H1 (cell line): ENCODE measurements around the gene TMEM131L. TPM values are rescaled to one million over a fixed set of nuclear protein-coding genes. Genes with fewer than 3 reads are reported as not detected.

Source experiments
- CTCF ChIA-PET: fragments of 300-600 bp; sonication (Branson Sonifier 250); formaldehyde crosslinking; loops from one replicate; lab custom pipeline; 2021; ENCODE audit not compliant: partially characterized antibody; lab: Charles Lee
- POLR2A ChIA-PET: fragments of 300-600 bp; sonication (Branson Sonifier 250); formaldehyde crosslinking; loops from one replicate; lab custom pipeline; 2021; ENCODE audit warnings: inconsistent platforms; ENCODE audit not compliant: partially characterized antibody; lab: Charles Lee
- DNase-seq, 2 experiments: peaks; one replicate each; pipeline versions ENCODE4 v3.0.0 to v3.0.0-alpha.2; 2010 to 2022; ENCODE audit warnings: low spot score in 2 of 2, low read depth in 1 of 2, mixed read lengths in 1 of 2
- FAIRE-seq: peaks from 2 replicates; lab custom pipeline; 2011; peaks lifted over from hg19 to GRCh38; lab: Jason Lieb, UNC
- H2AFZ ChIP-seq: 2 replicates; pipeline ENCODE4 v1.8.1; 2012; ENCODE audit warnings: low read length, inconsistent platforms
- H2AK5ac ChIP-seq: 2 replicates; pipeline ENCODE4 v1.6.1; 2013; ENCODE audit warnings: low read depth, low read length
- H2BK120ac ChIP-seq: replicated peaks from 2 replicates; pipeline ENCODE3; 2013; ENCODE audit warnings: low read depth, low read length, inconsistent platforms
- H2BK12ac ChIP-seq: 2 replicates; pipeline ENCODE4 v1.6.1; 2013; ENCODE audit warnings: low read depth, low read length
- H2BK15ac ChIP-seq: 2 replicates; pipeline ENCODE4 v1.6.1; 2013; ENCODE audit warnings: low read length
- H2BK20ac ChIP-seq: 2 replicates; pipeline ENCODE4 v1.6.1; 2013; ENCODE audit warnings: low read length
- H2BK5ac ChIP-seq: 2 replicates; pipeline ENCODE4 v1.6.1; 2013; ENCODE audit warnings: low read depth, low read length
- H3K14ac ChIP-seq: 2 replicates; pipeline ENCODE4 v1.6.1; 2013; ENCODE audit warnings: inconsistent platforms; ENCODE audit not compliant: insufficient read length
- H3K18ac ChIP-seq: 2 replicates; pipeline ENCODE4 v1.6.1; 2013; ENCODE audit warnings: low read length; ENCODE audit errors: extremely low read depth
- H3K23ac ChIP-seq: 2 replicates; pipeline ENCODE4 v1.6.1; 2013; ENCODE audit warnings: inconsistent platforms; ENCODE audit not compliant: insufficient read length
- H3K23me2 ChIP-seq: 2 replicates; pipeline ENCODE4 v1.6.1; 2013; ENCODE audit warnings: low read depth, low read length
- H3K27ac ChIP-seq: 2 replicates; pipeline ENCODE4 v1.6.1; 2011; ENCODE audit warnings: low read depth, low read length, inconsistent platforms
- H3K27me3 ChIP-seq, 4 experiments: replicated peaks in 1 of 4; 1 replicate in 1 of 4; 2 replicates in 3 of 4; pipeline versions ENCODE4 v1.6.1 to v1.8.1; 2011 to 2013; ENCODE audit warnings: low read length in 3 of 4, mild to moderate bottlenecking in 3 of 4, inconsistent platforms in 2 of 4, mixed read lengths in 2 of 4, moderate library complexity in 1 of 4; ENCODE audit not compliant: control insufficient read depth in 3 of 4, insufficient read depth in 3 of 4; ENCODE audit errors: extremely low read depth in 1 of 4
- H3K36me3 ChIP-seq, 4 experiments: 2 replicates each; pipeline versions ENCODE4 v1.6.1 to v1.8.1; 2011 to 2013; ENCODE audit warnings: mild to moderate bottlenecking in 4 of 4, low read length in 3 of 4, moderate library complexity in 2 of 4, control low read depth in 1 of 4, inconsistent platforms in 1 of 4; ENCODE audit not compliant: insufficient read depth in 4 of 4, control insufficient read depth in 2 of 4
- H3K4ac ChIP-seq: replicated peaks from 2 replicates; pipeline ENCODE3; 2013; ENCODE audit warnings: low read length, low read depth, mixed read lengths, inconsistent platforms; ENCODE audit not compliant: insufficient read length
- H3K4me1 ChIP-seq, 4 experiments: replicated peaks in 1 of 4; 1 replicate in 1 of 4; 2 replicates in 3 of 4; pipeline versions ENCODE4 v1.6.1 to v1.8.1; 2011 to 2013; ENCODE audit warnings: low read length in 3 of 4, inconsistent platforms in 2 of 4, mixed read lengths in 1 of 4; ENCODE audit not compliant: insufficient read depth in 4 of 4, control insufficient read depth in 3 of 4
- H3K4me2 ChIP-seq, 2 experiments: 2 replicates each; pipeline versions ENCODE4 v1.6.1 to v1.8.1; 2011 to 2013; ENCODE audit warnings: low read depth in 2 of 2, low read length in 2 of 2, control low read depth in 1 of 2, inconsistent platforms in 1 of 2, mild to moderate bottlenecking in 1 of 2; ENCODE audit not compliant: insufficient read depth in 1 of 2
- H3K4me3 ChIP-seq, 4 experiments: fragments of 200-600, 300-600 bp in 1 of 4; sonication (generic), shearing (Covaris generic), sonication (Bioruptor Twin) in 1 of 4; 2 replicates each; pipeline versions ENCODE4 v1.5.1 to v1.8.1; 2011 to 2016; ENCODE audit warnings: low read length in 4 of 4, low read depth in 3 of 4, control low read depth in 2 of 4, inconsistent platforms in 2 of 4, mild to moderate bottlenecking in 2 of 4, mixed read lengths in 1 of 4, moderate library complexity in 1 of 4; ENCODE audit not compliant: insufficient read depth in 2 of 4; ENCODE audit errors: extremely low read depth in 1 of 4
- H3K56ac ChIP-seq: replicated peaks from 2 replicates; pipeline ENCODE3; 2013; ENCODE audit warnings: low read depth, mild to moderate bottlenecking, mixed read lengths, low read length, inconsistent platforms; ENCODE audit not compliant: insufficient read length
- H3K79me1 ChIP-seq: 2 replicates; pipeline ENCODE4 v1.6.1; 2013; ENCODE audit warnings: low read depth, low read length, control low read depth
- H3K79me2 ChIP-seq, 2 experiments: 2 replicates each; pipeline versions ENCODE4 v1.6.1 to v1.8.1; 2012 to 2013; ENCODE audit warnings: low read length in 2 of 2, mild to moderate bottlenecking in 2 of 2, inconsistent platforms in 1 of 2; ENCODE audit not compliant: insufficient read depth in 2 of 2, control insufficient read depth in 1 of 2
- H3K9ac ChIP-seq, 4 experiments: replicated peaks in 1 of 4; 1 replicate in 1 of 4; 2 replicates in 3 of 4; pipeline versions ENCODE4 v1.6.1 to v1.8.1; 2011 to 2013; ENCODE audit warnings: low read depth in 3 of 4, low read length in 3 of 4, control low read depth in 2 of 4, mild to moderate bottlenecking in 2 of 4, moderate library complexity in 2 of 4, inconsistent platforms in 1 of 4; ENCODE audit errors: extremely low read depth in 1 of 4
- H3K9me3 ChIP-seq, 2 experiments: 2 replicates each; pipeline versions ENCODE4 v1.6.1 to v1.8.1; 2012 to 2013; ENCODE audit warnings: mild to moderate bottlenecking in 2 of 2, moderate library complexity in 2 of 2, control low read depth in 1 of 2, inconsistent platforms in 1 of 2, low read depth in 1 of 2, low read length in 1 of 2, mixed read lengths in 1 of 2; ENCODE audit not compliant: insufficient read depth in 2 of 2
- H4K20me1 ChIP-seq, 2 experiments: replicated peaks in 1 of 2; 2 replicates each; pipeline versions ENCODE3 to v1.8.1; 2011 to 2013; ENCODE audit warnings: inconsistent platforms in 2 of 2, low read length in 2 of 2, mild to moderate bottlenecking in 1 of 2; ENCODE audit not compliant: insufficient read depth in 2 of 2, control insufficient read depth in 1 of 2
- H4K5ac ChIP-seq: 2 replicates; pipeline ENCODE4 v1.6.1; 2013; ENCODE audit warnings: low read length, low read depth, mixed read lengths, inconsistent platforms; ENCODE audit not compliant: insufficient read length
- H4K8ac ChIP-seq: 2 replicates; pipeline ENCODE4 v1.8.0; 2013; ENCODE audit warnings: mild to moderate bottlenecking, moderate library complexity, low read length, inconsistent platforms; ENCODE audit not compliant: insufficient read depth; ENCODE audit errors: extremely low read depth
- H4K91ac ChIP-seq: replicated peaks from 2 replicates; pipeline ENCODE3; 2013; ENCODE audit warnings: low read length, mixed read lengths, inconsistent platforms; ENCODE audit not compliant: insufficient read length
- EGR1 ChIP-seq: IDR thresholded peaks from 2 replicates; pipeline ENCODE4 v1.6.1; 2011; ENCODE audit warnings: low read depth, low read length, borderline replicate concordance
- KDM1A ChIP-seq: fragments of 200-600, 300-600 bp; sonication (generic); IDR thresholded peaks from 2 replicates; pipeline ENCODE4 v1.7.1; 2016; ENCODE audit warnings: mild to moderate bottlenecking, low read length, borderline replicate concordance
- KDM5A ChIP-seq: fragments of 200-600 bp; IDR thresholded peaks from 2 replicates; pipeline ENCODE4 v1.7.1; 2012; ENCODE audit warnings: mild to moderate bottlenecking, low read length, inconsistent platforms, mixed read lengths
- WGBS, 2 experiments: shearing (Covaris generic) in 1 of 2; methylation state at CpG; one replicate each; pipeline versions ENCODE4 v1.1.6 to v1.1.7; 2013 to 2015; ENCODE audit warnings: low lambda C conversion rate in 2 of 2, mixed read lengths in 2 of 2, inconsistent platforms in 1 of 2, low coverage in 1 of 2, missing lambda C conversion rate in 1 of 2; ENCODE audit not compliant: insufficient replicate concordance in 2 of 2, insufficient coverage in 1 of 2, insufficient read length in 1 of 2; ENCODE audit errors: extremely low coverage in 1 of 2, missing lambda C conversion rate in 1 of 2; 5-methylcytosine and 5-hydroxymethylcytosine counted together
- polyA plus RNA-seq, 7 experiments: library from polyadenylated mRNA; depleted of rRNA in 3 of 7; stranded (reverse) in 5 of 7; unstranded in 2 of 7; fragments of >200 nt in 5 of 7; fragments of 200-250 nt in 2 of 7; gene quantifications; 1 replicate in 5 of 7; 2 replicates in 1 of 7; 4 replicates in 1 of 7; pipeline versions ENCODE4 v1.2.1 to v1.2.3, GENCODE V29; 2011 to 2013; ENCODE audit warnings: missing spikeins in 2 of 7, mixed read lengths in 2 of 7
- total RNA-seq: library from RNA; stranded (reverse); fragmentation: NEBNext Ultra II Directional; extraction: Animal tissue kit (Norgen Biotek cat#: 25700); gene quantifications from 2 replicates; pipeline ENCODE4 v1.2.1, GENCODE V29; 2021

Gene TMEM131L
- total and polyA plus RNA-seq, 2 of the 8 experiments (the other 6 are each of a cell fraction or from before 2014, with no cell fraction given): 14.3 to 26.1 TPM

DNA sequence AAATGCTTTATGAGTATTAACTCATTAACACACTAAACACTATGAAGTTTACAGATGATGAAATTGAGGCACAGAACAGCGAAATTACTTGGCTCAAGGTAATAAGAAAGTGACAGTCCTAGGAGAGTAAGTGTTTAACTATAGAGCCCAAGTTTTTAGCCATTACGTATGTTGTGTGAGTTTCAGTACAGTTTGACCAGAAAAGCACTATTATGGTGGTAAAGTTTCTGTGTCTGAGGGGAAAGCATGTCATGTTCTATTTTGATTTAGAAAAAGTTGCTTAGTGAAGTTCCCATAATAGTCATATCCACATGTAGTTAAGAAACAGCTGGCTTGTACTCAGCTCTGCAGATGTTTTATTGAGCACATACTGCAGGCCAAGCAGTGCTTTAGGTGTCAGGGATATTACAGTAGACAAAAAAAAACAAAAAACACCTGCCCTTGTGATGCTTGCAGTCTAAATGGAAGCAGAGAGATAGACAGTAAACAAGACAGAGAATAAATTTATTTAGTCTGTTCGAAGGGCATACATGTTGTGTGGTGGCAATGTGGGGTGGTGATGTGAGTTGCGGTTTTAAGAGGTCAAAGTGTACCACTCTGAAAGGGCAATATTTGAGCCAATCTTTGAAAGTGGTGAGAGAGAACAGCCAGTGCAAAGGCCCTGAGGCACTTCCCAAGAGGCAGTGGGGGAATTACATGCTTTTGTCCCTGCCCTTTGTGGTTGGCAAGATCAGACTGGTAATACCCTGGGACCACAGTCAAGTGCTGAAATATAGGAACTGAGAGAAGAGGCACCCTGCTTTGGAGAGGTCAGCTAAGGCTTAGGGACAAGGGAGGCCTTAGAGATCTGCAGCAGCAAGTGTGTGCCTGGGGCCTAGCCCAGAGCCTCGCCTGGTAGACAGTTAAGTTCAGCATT lies 6.2 kb downstream of the TMEM131L start:
- H4K8ac ChIP-seq: no peak overlapping the region
- H3K9me3 ChIP-seq: no peaks in the 10 kb centered on the region
- no peak overlapping the region for H3K56ac ChIP-seq
- 90% methylated on average over 5 of the region's 5 CpGs; no CpG with 5 or more reads in 1 of the 2 experiments for WGBS, 2 experiments
- H3K79me2 ChIP-seq: peaks cover 0 to 57% of the 10 kb centered on the region in 2 experiments
- no peak overlapping the region for H2BK12ac ChIP-seq
- H3K4me2 ChIP-seq: no peak overlapping the region
- no peak overlapping the region for H3K18ac ChIP-seq
- no peak overlapping the region for H4K91ac ChIP-seq
- H3K4me3 ChIP-seq: no peak overlapping the region
- H2AK5ac ChIP-seq: no peak overlapping the region
- no peak overlapping the region for H3K23ac ChIP-seq
- no peak overlapping the region for H3K14ac ChIP-seq
- no peak overlapping the region for H3K27ac ChIP-seq
- DNase-seq (no peak), FAIRE-seq (no peak)
- peaks cover 10% of the 10 kb centered on the region; the same call in 1 of the 2 replicates for H3K79me1 ChIP-seq
- no peak overlapping the region for H3K9ac ChIP-seq
- no peak overlapping the region for H2BK20ac ChIP-seq
- CTCF ChIA-PET: no interaction called here
- H3K4me1 ChIP-seq: peaks cover 0 to 6% (median 3%) of the 10 kb centered on the region in 4 experiments; a peak in 5 of 7 replicates
- H3K27me3 ChIP-seq: no peaks in the 10 kb centered on the region
- H3K36me3 ChIP-seq: peaks cover 0 to 21% (median 9%) of the 10 kb centered on the region in 4 experiments; a peak in 4 of 8 replicates
- H2BK5ac ChIP-seq: no peak overlapping the region
- H3K23me2 ChIP-seq: peaks cover 1% of the 10 kb centered on the region; the same call in 1 of the 2 replicates
- H2AFZ ChIP-seq: no peak overlapping the region
- POLR2A ChIA-PET: no interaction called here
- H3K4ac ChIP-seq: no peak overlapping the region
- TF ChIP-seq KDM1A: peak; percentile 61
- no peak for TF ChIP-seq KDM5A
- TF ChIP-seq EGR1: no peak
- H2BK120ac ChIP-seq: no peak overlapping the region
- H4K5ac ChIP-seq: no peak overlapping the region
- H4K20me1 ChIP-seq: peaks cover 8 to 10% of the 10 kb centered on the region in 2 experiments
- no peak overlapping the region for H2BK15ac ChIP-seq
